Activated CD8-positive, alpha-beta memory T cell treated with anti-CD3 and anti-CD28 coated beads, Interleukin-2, amount 50 U/mL, for 24 hours (primary cell): Measurements from ENCODE around the gene REXO1.

Experiments used
- DNase-seq: peaks from one replicate; pipeline ENCODE4 v3.0.0-alpha.2; 2020; ENCODE audit errors: extremely low read depth

The REXO1 gene

DNA sequence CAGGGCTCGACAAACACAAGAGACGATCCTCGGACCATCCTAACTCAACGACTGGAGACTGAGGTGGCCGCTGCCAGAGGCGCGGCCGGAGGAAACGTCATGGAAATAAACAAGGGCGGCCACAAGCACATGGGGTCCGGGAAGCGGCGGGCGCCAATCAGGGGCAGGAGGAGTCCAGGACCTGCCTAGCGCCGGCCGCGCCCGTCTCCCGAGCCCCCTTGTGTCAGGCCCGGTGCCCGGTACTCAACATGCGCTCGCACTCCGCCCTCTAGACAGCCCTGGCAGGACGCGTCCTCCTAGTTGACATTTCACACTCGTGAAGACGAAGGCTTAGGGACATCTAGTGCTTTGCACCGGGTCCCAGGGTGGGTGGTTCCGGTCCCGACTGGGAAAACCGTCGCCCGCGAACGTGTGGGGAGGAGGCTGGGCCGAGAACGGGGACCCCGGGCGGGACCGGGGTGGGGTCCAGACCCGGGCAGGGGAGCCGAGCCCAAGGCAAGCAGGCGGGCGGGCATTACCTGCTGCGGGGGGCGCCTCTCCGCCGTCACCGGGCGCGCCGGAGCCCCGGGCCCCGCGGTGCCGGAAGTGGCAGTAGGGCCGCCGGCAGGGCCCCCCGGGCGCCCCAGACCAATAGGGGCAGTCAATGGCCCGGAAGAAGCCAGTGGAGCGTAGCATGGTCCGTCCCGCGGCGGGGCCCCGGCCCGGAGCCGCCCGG is 442 bp downstream of the REXO1 start:
- DNase-seq, result no peak

DNA sequence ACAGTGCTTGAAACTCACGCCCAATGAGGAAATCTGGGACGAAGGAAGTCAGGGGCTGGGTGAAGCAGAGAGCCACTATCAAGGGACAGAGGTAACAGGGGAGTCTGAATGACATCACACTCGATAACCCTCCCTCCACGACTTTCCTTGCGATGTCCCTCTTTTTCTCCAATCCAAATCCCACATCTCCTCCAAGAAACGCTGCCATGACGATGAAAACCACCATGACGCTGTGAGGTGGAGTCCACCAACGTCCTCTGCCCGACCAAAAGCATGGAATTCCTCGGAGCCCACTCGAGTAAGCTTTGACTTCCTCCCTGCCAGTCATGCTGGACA is 967 bp downstream of the REXO1 start:
- DNase-seq, result no peak

DNA sequence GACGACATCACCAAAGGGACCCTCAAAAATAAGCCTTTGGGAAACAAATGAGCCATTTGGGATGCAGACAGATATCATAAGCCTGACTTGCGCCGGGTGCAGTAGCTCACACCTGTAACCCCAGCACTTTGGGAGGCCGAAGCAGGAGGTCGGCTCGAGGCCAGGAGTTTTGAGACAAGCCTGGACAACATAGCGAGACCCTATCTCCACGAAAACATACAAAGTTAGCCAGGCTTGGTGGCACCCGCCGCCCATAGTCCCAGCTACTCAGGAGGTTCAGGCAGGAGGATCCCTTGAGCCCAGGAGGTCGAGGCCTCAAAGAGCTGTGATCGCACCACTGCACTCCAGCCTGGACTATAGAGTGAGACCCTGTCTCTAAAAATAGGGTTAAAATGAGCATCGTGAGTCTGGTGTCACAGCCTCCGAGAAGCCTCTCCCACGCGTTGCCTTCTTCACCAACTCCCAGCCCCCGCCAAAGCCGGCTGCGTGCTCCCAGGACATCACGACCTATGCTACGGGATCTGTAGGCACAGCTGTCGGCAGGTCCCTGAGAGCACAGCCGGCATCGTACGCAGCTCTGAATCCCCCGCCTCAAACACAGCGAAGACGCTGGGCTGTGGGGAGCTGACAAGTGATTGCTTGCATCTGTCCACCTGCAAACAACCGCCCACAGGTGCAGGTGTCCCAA is 1.6 kb downstream of the REXO1 start:
- DNase-seq, result no peak

- no peak for DNase-seq
Measured at GRCh38 chr19:1845642-1846041, 2.6 kb downstream of the REXO1 start.

GRCh38 chr19:1845125-1845515 is 3.2 kb downstream of the REXO1 start:
- DNase-seq, result no peak

GRCh38 chr19:1844513-1845124 is 3.7 kb downstream of the REXO1 start:
- DNase-seq, result no peak

- no peak for DNase-seq
Measured at GRCh38 chr19:1843646-1844394, 4.5 kb downstream of the REXO1 start.

GRCh38 chr19:1843116-1843515 is 5.2 kb downstream of the REXO1 start:
- no peak for DNase-seq

DNA sequence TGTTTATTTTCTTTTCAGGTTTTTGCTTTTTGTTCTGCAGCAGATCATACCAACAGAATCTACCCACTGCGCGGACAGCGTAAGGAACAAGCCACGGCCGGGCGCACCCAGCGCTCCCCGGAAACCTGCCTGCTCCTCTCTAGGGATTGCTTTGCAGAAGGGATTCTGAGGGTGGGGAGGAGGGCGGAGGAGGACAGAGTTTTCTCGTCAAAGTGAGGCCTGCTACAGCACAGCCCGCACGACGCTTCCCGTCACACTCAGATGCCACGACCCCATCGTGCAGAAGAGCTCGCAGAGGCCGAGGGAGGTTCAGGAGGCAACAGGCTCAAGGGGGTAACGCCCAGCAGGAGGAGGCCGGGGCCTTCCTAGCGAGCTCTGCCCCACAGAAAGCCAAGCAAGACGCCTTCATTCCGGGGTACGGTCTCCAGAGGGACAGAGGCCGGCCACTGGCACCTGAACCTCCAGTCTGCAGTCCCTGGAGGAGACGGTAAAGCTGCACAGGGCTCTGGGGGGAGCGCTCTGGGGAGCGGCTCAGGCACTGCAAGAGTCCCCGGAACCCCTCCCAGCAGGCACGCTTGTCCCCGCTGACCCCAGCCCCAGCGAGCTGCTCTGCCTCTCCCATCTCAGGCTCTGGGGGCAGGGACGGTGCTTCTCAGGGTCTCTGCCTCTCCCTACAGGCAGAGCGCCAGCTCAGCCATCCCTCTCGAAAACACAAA is 6.9 kb downstream of the REXO1 start:
- no peak for DNase-seq

DNA sequence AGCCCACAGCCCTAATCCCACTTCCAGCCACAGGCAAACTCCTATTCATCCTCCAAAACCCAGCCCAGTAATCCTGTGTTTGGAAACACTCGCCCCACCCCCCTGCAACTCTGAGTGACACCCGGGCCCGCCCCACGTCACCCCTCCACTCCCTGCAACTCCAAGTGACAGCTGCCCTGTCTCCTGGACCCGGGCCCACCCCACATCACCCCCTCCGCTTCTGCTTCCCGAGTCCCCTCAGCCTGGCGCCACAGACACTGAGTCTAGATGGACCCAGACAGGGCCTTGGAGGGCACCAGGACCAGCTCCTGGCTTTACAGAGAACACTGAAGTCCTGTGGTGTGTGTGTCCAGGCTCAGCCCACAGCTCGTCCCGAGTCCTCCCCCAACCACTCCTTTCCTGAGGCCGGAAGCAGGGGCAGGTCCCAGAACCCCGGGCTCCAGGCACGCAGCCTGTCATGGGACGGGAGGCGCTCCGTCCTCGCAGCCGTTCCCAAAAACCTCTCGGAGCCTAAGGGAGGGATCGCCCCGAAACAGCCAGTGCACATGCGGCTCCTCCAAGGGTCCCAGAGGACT is 7.7 kb downstream of the REXO1 start:
- DNase-seq, result no peak

GRCh38 chr19:1839658-1840540 is 8.4 kb downstream of the REXO1 start:
- DNase-seq, result no peak

DNA sequence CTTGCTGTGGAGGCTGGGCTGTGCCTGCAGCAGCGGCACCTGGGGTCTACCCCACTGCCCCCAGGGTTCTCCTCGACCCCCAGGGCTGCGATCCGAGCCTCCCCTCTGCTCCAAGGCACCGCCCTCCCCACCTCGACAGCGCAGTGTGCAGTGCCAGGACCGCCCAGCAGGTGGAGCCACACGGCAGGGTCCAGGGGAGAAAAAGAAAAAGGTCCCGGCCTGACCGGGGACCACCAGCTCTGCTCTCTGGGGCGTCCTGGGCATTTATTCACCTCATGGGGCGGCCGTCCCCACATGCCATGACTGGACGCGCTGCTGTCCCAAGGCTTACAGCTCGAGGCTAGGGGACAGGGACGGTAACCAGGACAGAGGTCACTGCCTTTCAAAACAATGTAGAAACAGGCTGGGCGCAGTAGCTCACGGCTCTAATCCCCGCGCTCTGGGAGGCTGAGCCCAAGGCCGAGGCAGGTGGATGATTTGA is 10.6 kb downstream of the REXO1 start:
- no peak for DNase-seq

DNA sequence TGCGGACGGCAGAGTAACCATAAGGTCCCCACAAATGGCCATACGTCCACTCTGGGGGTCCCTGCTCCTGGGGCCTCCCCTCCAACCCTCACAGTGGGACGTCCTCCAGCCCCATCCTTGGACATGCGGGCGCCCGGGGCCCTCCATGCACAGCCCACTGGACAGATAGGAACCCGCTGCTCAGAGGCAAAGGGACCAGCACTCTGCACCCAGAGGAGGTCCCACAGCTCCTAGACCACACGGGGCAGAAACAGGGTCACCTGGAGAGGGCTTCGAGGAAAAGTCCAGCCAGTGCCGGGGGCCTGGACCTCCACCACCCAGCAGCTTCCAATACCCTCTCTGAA is 11.1 kb downstream of the REXO1 start:
- no peak for DNase-seq

DNA sequence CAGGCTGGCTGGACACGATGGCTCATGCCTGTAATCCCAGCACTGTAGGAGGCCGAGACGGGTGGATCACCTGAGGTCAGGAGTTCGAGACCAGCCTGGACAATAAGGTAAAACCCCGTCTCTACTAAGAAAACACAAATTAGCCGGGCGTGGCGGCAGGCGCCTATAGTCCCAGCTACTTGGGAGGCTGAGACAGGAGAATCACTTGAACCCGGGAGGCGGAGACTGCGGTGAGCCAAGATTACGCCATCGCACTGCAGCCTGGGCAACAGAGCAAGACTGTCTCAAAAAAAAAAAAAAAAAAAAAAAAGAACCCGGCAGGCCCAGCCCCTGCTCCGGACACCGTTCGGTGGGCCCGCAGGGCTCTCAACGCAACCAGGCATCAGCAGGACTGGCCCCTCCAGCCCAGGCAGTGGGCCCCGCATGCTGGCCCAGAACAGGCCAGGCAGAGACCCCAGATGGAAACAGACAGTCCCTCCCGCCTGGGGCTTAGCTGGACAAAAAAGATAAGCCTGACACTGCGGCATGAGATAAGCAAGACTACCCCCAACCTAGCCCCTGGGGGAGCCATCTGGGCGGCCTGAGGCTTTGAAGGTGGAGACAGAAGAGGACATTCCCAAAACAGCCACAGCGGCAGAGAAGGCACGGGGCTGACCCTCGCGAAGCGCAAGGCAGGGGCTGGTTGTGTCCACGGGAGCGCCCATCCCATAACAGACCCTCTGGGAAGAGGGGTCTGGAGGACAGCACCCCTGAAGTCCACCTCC is 11.6 kb downstream of the REXO1 start:
- DNase-seq, result no peak

DNA sequence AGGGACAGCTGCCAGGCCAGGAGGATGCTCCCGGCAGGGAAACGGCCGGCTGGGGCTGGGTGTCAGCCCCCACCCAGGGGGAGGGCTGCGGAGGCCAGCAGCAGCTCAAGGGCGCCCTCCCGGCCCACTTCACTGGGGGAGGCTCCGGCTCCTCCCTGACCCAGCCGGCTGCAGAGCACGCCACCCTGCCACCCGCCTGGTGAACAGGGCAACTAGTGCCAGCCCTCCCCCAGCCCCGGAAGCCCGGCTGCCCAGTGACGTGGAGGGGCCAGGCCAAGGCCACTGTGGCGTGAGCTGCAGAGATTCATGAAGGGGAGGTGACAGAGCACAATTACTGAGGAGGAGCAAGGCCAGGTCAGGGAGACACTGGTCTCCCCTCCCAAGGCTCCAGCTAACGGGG is 14.7 kb downstream of the REXO1 start:
- DNase-seq, result no peak

DNA sequence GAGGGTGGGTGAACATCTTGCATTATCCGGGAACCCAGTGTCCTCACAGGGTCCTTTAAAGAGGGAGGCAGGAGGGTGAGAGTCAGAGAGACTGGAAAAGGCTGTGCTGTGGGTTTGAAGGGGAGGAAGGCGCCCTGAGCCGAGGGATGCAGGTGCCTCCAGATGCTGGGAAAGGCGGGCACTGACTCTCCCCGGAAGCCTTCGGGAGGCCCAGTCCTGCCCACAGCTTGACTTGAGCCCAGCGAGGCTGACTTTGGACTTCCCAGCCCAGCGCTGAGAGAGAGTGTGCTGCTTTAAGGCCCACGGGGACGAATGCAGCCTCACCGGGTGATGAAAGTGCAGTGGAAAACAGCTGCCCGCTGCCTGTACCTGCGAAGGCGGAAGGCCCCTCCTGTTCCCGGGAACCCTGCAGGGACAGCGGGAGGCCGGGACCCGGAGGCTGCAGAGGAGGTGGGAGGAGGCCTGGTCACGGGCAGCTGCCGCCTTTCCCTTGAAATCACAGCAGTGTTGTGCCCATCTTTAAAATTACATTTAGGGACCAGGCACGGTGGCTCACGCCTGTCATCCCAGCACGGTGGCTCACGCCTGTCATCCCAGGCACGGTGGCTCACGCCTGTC is 16.1 kb downstream of the REXO1 start:
- no peak for DNase-seq

GRCh38 chr19:1830978-1831377 is 17.3 kb downstream of the REXO1 start:
- DNase-seq, result no peak

GRCh38 chr19:1830568-1830967 is 17.7 kb downstream of the REXO1 start:
- DNase-seq, result no peak

DNA sequence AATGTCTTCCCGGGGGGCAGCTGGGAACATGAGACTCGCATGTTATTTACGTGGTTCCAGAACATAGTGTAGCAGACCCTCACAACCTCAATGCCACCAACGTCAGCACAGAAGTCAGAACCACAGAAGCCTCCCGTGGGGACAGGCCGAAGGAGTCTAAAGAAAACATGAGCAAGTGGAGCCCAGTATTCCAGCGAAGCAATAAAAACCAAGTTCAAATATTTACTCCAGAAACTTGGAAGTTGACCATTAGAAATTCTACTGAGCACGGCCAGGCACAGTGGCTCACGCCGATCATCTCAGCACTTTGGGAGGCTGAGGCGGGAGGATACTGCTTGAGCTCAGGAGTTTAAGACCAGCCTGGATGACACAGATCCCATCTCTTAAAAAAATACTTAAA is 18.3 kb downstream of the REXO1 start:
- no peak for DNase-seq
